Activated T-cell treated with anti-CD3 and anti-CD28 coated beads for 24 hours (primary cell): ENCODE measurements around the gene B4GALNT3.

Experiments used
- DNase-seq: peaks from one replicate; pipeline ENCODE4 v3.0.0-alpha.2; 2020; ENCODE audit warnings: low read depth

B4GALNT3 gene

DNA sequence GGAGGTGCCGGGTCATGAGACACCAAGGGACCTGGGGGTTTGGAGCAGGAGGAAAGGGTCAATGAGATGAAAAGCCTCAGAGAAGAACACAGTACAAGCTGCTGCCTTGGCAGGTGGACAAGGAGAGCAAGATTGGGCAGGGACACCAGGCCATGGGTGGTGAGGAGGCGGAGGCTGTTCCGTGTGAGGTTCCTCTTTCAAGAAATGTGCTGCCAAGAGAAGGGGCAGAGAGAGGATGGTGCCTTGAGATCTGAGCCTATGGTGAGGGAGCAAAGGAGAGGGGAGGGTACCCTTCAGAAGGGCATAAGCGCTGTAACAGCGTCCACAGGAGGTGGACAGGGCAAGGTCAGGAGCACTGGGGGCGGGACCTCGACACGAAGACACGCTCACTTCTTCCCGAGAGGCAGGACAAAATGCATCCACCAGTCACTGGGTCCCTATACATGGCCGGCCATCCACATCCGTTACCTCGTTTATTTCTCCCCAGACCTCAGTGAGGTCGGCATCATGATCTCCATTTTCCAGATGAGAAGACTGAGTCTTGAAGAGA is 100.2 kb downstream of the B4GALNT3 start:
- no peak for DNase-seq

DNA sequence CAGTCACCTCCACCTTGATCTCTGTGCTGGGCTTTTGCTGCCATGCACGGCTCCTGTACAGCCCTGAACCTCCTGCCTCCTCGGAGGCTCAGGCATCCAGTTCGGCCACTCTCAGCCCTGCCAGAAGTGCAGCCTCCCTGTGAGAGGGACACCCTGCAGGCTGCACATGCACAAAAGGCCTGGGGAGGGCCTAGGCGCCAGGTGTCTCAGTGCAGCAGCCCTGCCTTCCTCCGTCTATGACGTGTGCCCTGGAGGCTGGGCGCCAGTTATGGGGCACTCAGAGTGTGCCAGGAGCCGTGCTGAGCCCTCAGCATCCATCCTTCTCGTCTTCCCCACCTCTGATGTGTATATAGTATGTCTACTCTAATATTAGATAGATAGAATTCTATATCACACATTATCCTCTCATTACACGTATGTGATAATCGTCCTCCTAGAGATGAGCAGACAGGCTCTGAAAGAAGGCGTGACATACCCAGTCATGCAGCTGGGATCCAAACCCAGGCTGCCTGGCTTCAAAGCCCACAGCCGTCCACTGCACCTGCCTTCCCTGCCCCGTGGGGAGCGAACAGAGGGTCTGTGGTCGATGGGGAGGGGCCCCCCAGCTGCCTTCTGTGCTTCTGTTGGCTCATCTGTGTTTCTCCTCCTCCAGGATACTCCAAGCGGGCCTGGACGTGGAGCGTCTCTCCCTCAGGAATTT is 101.1 kb downstream of the B4GALNT3 start:
- no peak for DNase-seq

DNA sequence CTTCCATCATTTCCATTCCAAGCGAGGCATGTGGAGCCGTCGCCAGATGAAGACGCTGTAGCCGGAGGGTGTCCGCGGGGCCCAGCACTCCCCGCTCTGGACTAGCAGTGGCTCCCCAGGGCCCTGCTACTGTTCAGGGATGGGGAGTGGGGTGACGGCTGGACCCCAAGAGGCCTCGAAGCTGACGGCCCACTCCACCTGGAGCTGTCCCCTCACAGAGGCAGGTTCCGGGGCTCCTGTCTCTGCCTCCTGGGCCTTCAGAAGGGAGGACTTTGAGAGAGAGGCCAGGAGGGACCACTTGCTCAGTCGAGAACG is 101.6 kb downstream of the B4GALNT3 start:
- no peak for DNase-seq

DNA sequence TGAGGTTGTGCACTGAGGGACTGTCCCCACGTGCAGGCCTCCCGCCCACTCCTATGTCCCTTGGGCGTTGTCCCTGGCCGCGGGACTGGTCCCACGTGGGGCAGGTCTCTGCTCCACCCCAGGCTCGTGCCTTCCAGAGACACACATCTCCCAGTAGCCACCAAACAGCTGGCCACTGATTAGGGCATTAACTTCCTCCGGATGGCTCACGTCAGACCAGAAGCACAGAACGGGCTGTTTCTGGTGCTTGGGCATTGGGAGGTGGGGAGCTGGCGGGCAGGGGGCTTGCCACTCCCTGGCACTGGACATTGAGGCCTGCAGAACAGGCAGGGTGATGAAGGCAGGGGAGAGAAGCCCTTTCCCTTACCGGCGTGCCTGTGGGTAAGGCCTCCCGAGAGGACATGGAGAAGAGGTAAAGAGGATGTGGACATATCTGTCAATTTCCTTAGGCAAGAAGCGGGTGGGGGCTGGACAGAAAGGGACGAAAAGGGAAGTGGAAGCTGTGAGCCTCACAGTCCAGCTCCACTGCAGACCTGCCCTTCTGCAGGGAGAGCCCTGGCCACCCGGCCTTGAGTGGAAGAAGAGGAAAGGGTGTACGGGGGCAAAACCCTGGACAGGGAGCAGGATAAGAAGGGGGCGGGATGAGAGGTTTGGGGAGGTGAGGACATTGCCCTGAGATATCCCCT is 102.3 kb downstream of the B4GALNT3 start:
- no peak for DNase-seq

DNA sequence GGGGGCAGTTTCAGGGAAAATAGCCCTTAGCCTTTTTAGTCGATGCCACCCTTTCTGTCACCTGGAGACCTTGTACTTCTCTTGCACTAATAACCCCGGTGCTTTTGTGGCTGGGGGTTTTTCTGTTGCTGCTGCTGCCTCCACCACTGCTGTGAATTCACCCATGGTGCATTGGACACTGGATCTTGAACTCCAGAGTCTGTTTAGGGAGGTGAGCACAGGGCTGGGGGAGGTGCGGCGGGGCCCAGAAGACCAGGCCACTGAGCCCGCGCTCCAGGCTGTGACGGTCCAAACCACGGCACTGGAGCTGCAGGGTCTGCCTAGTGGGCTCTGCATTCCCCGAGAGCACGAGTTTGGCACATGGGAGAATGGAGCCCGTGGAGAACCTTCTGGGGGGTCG is 102.9 kb downstream of the B4GALNT3 start:
- no peak for DNase-seq

DNA sequence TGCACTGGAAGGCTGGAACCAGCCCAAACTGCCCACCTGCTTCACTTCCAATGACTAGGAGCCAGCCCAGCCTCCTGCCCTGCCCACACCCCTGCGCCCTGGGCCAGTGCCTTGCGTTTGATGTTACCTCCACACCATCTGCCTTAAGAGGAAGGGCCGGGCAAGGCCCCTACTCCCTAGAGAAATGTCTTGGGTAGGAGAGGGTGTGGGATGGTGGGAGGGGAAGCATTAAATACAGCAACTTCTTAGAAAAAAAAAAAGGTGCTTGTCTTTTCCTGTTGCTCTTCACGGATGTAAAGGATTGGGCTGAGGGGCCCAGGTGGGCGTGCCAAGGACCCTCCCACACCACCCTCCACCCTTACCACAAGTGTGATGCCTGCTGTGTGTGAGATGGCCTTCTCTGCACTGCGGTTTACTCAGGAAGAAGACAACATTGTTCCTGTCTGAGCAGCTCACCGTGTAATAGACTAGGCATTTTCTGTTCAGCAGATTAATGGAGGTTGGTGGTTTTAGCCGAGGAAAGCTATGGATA is 103.6 kb downstream of the B4GALNT3 start:
- peak; percentile 25 for DNase-seq

DNA sequence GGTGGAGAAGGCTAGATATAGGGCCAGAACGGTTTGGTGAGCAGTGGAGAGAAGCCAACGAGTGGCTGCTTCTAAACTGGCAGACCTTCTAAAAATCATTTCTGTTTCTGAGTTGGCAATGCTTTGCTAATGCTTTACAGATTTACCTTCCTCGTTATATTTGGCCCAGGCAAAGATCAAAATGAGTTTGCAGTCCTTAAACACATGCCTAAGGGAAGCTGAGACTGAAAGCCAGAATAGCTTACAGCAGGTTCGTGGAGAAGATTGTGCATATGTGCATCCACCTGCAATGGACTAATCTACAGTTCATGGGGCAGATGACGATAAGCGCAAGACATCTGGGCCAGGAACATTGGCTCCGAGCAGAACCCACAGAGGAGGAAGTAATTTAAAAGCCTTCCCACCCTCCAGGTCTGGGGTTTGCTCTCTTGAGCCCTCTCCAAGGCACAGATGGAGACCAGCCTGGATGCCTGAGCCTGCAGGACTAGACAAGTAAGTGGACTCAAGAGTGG is 104.1 kb downstream of the B4GALNT3 start:
- DNase-seq: no peak

DNA sequence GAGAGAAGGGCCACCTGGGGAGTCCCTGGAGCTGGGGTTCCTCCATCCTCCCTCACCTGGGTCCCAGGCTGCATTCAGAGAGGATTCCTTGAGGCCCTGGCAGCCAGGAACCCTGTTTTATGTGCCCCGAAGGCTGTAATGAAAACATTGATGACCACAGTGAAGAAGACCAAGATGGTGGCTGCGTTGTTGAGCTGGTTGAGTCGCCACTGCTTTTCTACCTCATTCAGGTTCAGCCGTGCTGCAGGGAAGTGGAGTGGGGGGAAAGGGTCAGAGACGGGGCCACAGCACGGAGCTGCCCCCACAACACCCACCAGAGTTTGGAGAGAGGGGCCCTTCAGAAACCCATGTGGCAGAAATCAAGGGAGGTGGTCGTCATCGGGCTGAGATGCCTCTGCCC is 105.4 kb downstream of the B4GALNT3 start:
- no peak for DNase-seq

DNA sequence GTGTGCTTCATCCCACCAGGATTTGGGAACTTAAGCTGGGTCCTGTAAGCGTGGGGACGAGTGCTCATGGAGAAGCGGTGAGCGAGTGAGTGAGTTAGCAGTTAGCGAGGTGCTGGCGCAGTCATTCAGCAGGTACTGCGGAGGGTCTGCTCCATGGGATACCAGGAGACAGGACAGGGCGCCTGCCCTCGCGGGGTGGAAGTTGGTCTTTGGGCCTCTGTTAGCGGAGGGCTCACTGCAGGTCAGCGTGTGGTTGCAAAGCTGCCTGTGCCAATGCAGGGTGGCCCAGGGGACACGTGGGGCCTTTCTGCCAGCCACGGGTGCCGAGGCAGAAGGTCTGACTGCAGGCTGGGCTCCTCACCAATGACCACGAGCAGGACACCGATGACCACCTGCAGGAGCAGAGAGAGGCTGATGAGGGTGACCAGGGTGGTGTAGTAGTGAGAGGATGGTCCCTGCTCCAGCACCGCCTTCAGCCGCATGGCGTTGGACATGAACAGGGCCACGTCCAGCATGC is 105.9 kb downstream of the B4GALNT3 start:
- DNase-seq: no peak

DNA sequence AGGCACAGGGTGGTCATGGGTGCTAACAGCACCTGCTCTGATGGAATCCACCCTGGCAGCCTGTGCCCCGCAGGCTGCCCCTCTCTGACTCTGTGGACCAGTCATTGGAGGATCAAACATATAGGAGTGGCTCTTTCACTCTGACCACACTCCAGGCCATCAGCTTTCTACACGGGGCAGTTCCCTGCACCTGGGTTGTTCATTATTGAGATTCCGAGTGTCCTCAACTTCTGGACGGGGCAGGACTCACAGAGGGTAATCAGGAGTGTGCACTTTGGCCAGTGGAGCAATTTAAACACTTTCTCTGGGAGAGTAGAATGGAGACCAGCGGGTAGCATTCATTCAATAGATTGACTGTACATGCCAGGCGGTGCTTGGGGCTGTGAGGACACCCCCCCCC is 108.7 kb downstream of the B4GALNT3 start:
- DNase-seq: no peak

DNA sequence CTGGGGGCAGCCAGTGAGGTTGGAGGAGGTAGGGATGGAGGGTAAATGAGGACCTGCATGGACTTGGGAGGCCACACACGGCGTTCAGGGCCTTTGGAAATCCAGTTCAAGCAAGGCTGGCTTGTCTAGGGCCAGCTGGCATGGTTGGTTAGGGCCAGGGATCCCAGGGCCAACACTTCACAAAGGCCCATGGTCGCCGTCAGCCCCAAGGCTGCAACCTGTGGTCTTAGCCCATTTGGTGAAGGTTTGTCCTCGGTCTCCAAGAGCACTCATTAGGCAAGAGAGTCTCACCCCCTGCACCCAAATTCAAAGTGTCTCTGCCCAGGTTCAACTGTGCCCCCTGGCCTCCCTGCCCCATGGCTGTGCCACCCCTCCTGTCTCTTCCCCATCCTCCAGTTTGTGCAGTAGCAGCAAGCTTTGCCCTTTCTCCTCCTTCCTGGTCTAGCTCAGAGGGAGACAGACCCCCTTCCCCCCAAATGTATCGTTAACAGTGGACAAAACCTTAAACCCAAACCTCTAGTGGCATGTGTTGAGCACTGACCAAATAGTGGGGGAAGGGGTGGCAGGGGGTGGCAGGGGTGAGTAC is 109.4 kb downstream of the B4GALNT3 start:
- DNase-seq: no peak

DNA sequence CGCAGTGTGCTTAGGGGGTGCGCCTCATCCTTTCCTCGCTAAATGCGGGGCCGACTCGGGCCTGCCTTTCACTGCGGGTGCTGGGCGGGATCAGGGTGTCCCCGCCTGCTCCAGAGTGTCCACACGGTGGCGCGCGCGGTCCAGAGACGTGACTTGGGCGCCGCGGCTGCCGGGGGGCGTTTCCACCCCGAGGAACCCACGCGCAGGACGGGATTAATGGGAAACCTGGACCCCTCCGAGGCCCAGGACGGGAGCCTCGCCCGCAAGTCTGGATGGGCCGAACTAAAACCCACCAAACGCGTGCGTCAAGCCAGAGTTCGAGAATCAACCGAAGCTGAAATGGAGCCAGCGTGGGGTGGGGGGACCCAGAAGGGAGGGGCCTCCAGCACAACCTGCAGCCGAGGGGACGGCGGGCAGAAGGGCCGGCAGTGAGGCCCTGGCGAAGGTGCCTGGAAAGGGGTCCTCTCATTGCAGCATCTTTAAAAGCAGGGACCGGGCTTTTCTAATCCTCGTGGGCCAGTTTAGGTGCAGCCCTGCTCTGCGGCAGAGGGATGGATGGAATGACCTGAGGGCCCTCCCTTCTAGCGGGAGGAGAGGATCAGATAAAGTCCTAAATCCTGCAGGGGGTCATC is 110.2 kb downstream of the B4GALNT3 start:
- peak; percentile 82 for DNase-seq

DNA sequence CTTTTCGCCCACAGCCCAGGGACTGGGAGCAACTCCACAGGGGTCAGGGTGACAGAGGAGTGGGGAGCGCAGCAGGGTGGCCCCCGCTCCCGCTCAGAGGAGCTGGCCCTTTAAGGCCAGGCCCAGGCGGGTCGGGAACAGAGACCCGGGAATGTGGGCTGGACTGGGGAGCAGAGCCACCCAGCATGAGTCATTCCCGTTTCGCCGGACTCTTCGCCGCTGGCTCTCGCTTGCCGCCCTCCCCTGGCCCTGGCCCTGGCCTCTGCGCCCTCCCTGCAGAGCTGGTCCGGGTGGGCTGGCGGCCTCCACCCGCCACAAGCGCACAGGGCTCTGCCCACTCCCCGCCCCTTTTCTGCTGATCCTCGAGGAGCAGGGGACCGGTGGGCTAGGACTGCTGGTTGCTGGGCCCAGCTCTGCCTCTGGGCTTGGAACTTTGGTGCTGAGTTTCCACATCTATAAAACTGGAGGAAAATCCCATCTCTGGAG is 110.7 kb downstream of the B4GALNT3 start:
- no peak for DNase-seq

DNA sequence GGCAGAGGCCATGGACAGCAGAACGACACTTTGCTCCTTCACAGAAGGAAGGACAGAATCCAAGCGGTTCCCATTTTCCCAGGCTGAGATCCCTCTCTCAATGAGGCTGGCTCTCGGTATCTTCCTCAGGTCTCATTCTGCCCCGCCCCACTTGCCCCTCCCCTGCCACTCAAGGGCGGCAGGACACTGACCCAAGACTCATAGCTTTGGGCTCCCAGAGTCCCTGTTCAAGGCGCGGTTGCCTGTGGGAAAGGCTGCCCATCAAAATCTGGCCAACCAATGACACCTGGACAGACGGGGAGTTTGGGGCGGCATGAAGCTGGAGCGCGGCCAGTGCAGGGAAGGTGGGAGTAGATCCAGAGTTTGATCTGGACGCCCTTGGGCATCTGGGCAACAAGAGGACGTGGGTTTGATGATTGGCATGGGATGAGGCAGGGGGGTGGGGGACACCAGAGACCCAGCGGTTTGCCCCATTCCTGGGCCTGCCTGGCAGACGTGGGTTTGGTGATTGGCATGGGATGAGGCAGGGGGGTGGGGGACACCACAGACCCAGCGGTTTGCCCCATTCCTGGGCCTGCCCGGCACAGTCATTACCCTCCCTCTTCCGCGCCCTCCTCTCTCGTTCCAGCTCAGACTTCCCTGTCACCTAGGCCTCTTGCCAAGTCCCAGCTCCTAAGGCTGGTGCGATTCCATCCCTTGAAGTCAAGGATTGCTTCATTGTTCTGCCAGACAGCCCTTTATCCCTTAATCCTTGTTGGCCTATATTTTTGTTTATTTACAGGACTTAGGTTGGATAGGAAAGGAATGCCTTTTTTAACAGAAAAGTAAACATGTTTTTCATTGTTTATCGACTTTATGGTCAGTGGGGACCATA is 111.4 kb downstream of the B4GALNT3 start:
- no peak for DNase-seq

DNA sequence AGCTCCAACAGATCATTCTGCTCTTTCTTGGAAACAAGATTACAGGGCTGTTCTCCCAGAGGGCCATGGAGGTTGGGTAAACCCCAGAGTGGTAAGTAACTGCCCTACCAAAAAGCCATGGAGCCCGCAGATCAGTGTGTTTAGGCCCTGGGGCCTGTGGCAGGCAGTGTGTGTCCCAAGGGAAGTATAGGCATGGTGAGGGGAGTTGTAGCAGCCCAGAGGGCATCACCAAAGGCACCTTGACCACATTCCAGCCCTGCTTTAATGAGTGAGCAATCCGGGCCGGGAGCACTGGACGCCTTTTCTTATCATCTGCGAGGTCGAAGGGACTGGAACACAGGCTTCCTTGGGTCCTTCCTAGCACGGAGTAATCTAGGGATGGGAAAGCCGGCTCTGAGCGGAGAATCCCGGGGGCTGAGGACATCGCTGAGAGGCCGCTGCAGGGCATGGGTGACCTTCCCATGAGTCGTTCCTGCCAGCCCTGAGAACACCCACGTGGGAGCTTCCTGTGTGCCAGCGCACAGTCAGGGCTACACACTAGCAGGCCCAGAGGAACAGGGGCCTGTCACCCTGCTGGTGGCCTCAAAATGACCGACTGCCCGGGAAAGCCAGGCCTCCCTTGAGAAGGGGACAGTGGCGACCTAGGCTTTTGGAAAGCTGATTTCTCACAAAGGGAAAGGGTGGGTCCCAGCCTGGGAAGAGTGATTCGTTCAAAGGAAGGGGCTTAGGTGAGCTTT is 112.2 kb downstream of the B4GALNT3 start:
- no peak for DNase-seq

DNA sequence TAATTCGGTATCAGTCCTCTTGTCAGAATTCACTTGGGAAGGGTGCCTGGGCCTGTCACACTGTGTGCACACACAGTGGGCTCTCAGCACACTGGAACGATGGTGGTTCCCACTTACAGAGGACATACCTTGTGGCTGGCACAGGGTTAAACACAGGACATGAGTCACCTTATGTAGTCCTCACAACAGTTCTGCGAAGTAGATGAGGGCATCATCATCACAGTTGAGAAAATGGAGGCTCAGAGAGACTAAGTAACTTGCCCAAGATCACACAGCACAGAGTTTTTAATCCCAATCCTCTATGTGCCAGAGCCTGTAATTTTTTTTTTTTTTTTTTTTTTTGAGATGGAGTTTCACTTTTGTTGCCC is 112.8 kb downstream of the B4GALNT3 start:
- no peak for DNase-seq

DNA sequence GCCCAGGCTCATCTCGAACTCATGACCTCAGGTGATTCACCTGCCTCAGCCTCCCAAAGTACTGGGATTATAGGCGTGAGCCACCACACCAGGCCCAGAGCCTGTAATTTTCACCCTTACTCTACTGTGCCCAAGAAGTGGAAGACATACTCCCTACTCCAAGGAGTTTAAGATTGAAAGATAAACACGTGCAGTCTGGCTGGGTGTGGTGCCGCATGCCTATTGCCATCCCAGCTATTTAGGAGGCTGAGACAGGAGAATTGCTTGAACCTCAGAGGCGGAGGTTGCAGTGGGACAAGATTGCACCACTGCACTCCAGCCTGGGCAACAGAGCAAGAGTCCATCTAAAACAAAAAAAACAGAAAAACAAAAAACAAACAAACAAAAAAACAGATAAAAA is 113.5 kb downstream of the B4GALNT3 start:
- no peak for DNase-seq

DNA sequence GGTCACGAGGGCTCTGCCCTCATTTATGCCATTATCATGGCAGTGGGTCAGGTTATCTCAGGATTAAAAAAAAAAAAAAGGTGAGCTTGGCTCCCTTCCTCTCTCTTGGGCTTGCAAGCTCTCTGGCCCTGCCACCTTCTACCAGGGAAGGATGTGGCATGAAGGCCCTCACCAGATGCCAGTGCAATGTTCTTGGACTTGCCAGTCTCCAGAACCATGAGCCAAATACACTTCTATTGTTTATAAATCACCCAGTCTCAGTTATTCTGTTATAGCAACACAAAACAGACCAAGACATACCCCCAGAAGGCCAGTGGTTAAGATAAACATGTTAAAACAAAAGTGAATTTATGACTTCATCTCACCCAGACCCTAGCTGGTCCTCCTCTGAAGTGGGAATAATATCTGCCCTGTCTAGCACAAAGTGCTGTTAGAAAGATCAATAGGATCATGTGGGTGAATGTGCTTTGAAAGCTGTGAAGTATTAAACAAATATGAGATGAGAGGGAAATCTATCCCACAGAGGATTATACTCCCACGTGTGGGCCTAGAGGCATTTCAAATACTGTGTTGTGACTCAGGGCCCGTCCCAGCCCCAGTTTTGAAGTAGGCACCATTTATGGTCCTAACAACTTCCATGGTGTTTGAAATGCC is 114.9 kb downstream of the B4GALNT3 start:
- no peak for DNase-seq

DNA sequence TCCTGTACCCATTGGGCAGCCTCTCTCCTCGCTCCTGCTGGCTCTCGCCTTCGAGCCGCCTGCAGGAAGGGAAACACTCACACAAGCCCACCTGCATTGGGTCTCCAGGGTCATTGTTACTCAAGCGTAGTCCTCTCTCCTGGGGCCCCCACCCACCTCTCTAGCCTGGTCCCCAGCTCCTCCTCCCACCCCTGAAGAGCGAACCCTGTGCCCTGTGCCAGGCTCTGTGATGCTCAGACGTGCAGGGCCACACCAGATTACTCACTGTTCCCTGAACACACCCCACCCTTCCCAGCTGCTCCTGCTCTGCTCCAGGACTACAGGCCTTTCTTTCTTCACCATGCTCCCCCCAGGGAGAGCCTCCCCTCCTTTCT is 115.4 kb downstream of the B4GALNT3 start:
- DNase-seq: no peak
